ENCODE measurements around the gene MS4A1.
"Not testable (repeated sequence)": the region's sequence is repeated elsewhere in the genome, so short reads cannot be mapped to it uniquely, and the experiment has no call there.

DNA sequence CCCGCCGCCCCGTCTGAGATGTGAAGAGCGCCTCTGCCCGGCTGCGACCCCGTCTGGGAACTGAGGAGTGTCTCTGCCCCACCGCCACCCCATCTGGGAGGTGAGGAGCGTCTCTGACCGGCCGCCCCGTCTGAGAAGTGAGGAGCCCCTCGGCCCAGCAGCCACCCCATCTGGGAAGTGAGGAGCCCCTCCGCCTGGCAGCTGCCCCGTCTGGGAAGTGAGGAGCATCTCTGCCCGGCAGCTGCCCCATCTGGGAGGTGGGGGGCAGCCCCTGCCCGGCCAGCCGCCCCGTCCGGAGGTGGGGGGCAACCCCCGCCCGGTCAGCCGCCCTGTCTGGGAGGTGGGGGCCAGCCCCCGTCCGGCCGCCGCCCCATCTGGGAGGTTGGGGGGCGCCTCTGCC lies 54.6 kb downstream of the MS4A1 start:
- TF ChIP-seq, protein P1, sequence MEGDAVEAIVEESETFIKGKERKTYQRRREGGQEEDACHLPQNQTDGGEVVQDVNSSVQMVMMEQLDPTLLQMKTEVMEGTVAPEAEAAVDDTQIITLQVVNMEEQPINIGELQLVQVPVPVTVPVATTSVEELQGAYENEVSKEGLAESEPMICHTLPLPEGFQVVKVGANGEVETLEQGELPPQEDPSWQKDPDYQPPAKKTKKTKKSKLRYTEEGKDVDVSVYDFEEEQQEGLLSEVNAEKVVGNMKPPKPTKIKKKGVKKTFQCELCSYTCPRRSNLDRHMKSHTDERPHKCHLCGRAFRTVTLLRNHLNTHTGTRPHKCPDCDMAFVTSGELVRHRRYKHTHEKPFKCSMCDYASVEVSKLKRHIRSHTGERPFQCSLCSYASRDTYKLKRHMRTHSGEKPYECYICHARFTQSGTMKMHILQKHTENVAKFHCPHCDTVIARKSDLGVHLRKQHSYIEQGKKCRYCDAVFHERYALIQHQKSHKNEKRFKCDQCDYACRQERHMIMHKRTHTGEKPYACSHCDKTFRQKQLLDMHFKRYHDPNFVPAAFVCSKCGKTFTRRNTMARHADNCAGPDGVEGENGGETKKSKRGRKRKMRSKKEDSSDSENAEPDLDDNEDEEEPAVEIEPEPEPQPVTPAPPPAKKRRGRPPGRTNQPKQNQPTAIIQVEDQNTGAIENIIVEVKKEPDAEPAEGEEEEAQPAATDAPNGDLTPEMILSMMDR (IDR thresholded peaks at IDR 0.05; ENCODE audit: poor library complexity): not testable (repeated sequence)
- TF ChIP-seq EZH2 (IDR thresholded peaks at IDR 0.05; ENCODE audit: borderline replicate concordance): not testable (repeated sequence)
